Measurements from ENCODE around the gene NELFB. TPM values are rescaled to one million over a fixed set of nuclear protein-coding genes. Genes with fewer than 3 reads are reported as not detected.

Gene NELFB
- total and polyA plus RNA-seq, 4 donors: 4.7 to 24.6 (median 18.1) TPM

DNA sequence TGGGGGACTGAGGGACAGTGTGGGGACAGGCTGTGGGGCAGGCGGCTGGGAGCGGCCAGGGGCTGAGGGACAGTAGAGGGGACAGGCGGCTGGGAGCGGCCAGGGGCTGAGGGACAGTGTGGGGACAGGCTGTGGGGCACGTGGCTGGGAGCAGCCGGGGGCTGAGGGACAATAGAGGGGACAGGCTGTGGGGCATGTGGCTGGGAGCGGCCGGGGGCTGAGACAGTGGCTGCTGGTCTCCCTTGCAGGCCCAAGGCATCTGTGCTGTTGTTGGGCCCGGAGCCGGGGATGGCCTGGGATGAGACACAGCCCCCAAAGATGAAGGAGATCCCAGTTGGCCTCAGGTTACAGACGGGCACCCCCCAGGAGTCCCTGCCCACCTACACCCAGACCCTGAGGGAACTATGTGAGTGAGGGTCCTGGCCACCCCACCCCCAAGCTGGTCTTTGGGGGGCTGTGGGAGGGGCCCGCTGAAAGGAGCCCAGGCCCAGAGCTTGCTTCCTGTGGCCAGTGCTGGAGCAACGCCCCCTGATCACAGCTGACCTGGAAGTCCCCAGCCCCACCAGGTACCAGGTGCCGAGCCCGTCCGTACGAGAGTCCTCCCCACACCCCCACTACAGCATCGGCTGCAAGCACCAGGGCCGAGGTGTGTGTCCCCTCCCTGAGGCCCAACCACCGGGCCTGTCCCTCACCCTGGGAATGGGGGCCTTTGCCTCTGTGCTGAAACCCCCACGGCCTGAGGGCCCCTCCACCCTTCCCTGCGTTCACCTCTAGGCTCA, 3.4 kb upstream of the NELFB start:
- H3K9ac ChIP-seq (ENCODE audit: low read depth in 1 of 2, low read length in 2 of 2): no peak overlapping the region
- no peaks in the 10 kb centered on the region for H3K27me3 ChIP-seq (ENCODE audit: control insufficient read depth in 4 of 4, insufficient read depth in 4 of 4, low read length in 3 of 4)
- H3K27ac ChIP-seq (ENCODE audit: low read depth in 1 of 2, low read length in 2 of 2): no peak overlapping the region
- peaks cover 8 to 34% (median 20%) of the 10 kb centered on the region in 4 donors for H3K4me1 ChIP-seq (ENCODE audit: control insufficient read depth in 4 of 4, insufficient read depth in 4 of 4, low read length in 3 of 4)
- no peak for TF ChIP-seq RXRA (IDR thresholded peaks at IDR 0.05)
- TF ChIP-seq HNF4A (conservative IDR thresholded peaks at IDR 0.05): no peak
- no peak for TF ChIP-seq SP1 (IDR thresholded peaks at IDR 0.05)
- TF ChIP-seq TAF1 (conservative IDR thresholded peaks at IDR 0.05): no peak
- no peak for TF ChIP-seq FOXA2 (IDR thresholded peaks at IDR 0.05)
- TF ChIP-seq GABPA (IDR thresholded peaks at IDR 0.05 in 1 of 2, conservative IDR thresholded peaks at IDR 0.05 in 1 of 2): no peak
- TF ChIP-seq CTCF (IDR thresholded peaks at IDR 0.05; ENCODE audit: low read depth, low read length, missing input control): no peak
- TF ChIP-seq EGR1 (IDR thresholded peaks at IDR 0.05; ENCODE audit: low read depth in 2 of 2): no peak
- TF ChIP-seq YY1 (IDR thresholded peaks at IDR 0.05): no peak
- no peak for TF ChIP-seq RAD21 (IDR thresholded peaks at IDR 0.05)
- TF ChIP-seq ZBTB33 (IDR thresholded peaks at IDR 0.05): no peak
- no peak for TF ChIP-seq HNF4G (IDR thresholded peaks at IDR 0.05)
- no peak for TF ChIP-seq JUND (IDR thresholded peaks at IDR 0.05)
- TF ChIP-seq, protein P1, sequence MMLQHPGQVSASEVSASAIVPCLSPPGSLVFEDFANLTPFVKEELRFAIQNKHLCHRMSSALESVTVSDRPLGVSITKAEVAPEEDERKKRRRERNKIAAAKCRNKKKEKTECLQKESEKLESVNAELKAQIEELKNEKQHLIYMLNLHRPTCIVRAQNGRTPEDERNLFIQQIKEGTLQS (IDR thresholded peaks at IDR 0.05): no peak
- TF ChIP-seq, protein P2, sequence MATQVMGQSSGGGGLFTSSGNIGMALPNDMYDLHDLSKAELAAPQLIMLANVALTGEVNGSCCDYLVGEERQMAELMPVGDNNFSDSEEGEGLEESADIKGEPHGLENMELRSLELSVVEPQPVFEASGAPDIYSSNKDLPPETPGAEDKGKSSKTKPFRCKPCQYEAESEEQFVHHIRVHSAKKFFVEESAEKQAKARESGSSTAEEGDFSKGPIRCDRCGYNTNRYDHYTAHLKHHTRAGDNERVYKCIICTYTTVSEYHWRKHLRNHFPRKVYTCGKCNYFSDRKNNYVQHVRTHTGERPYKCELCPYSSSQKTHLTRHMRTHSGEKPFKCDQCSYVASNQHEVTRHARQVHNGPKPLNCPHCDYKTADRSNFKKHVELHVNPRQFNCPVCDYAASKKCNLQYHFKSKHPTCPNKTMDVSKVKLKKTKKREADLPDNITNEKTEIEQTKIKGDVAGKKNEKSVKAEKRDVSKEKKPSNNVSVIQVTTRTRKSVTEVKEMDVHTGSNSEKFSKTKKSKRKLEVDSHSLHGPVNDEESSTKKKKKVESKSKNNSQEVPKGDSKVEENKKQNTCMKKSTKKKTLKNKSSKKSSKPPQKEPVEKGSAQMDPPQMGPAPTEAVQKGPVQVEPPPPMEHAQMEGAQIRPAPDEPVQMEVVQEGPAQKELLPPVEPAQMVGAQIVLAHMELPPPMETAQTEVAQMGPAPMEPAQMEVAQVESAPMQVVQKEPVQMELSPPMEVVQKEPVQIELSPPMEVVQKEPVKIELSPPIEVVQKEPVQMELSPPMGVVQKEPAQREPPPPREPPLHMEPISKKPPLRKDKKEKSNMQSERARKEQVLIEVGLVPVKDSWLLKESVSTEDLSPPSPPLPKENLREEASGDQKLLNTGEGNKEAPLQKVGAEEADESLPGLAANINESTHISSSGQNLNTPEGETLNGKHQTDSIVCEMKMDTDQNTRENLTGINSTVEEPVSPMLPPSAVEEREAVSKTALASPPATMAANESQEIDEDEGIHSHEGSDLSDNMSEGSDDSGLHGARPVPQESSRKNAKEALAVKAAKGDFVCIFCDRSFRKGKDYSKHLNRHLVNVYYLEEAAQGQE (IDR thresholded peaks at IDR 0.05): no peak
- DNase-seq (ENCODE audit: low spot score): no peak
- H3K4me3 ChIP-seq (ENCODE audit: low read depth in 1 of 3, low read length in 3 of 3): no peak overlapping the region
- H3K9me3 ChIP-seq (ENCODE audit: control insufficient read depth in 4 of 4, low read length in 3 of 4): no peaks in the 10 kb centered on the region
- WGBS: 93% methylated on average over 22 of the region's 22 CpGs
- no peaks in the 10 kb centered on the region for H3K36me3 ChIP-seq (ENCODE audit: control insufficient read depth in 4 of 4, insufficient read depth in 3 of 4, low read depth in 1 of 4, low read length in 3 of 4)
